Bone marrow (tissue), 2 donors: ENCODE results near the gene RBP3.

Experiments used
- DNase-seq, 2 donors: peaks; one replicate each; lab custom pipeline; 2025; lab: John Stamatoyannopoulos, UW

The RBP3 gene

GRCh38 chr10:47359101-47359500, 10.9 kb downstream of the RBP3 start:
- DNase-seq = no peak

- DNase-seq = no peak
Observed at GRCh38 chr10:47359626-47360418, 11.7 kb downstream of the RBP3 start.

GRCh38 chr10:47360419-47361040, 12.4 kb downstream of the RBP3 start:
- DNase-seq = no peak

GRCh38 chr10:47361293-47361692, 13.1 kb downstream of the RBP3 start:
- DNase-seq = no peak

GRCh38 chr10:47362199-47362598, 14.0 kb downstream of the RBP3 start:
- DNase-seq = no peak

- no peak for DNase-seq
Observed at GRCh38 chr10:47363781-47364180, 15.6 kb downstream of the RBP3 start.

- no peak for DNase-seq
Observed at GRCh38 chr10:47364366-47364765, 16.2 kb downstream of the RBP3 start.

- DNase-seq = no peak
Observed at GRCh38 chr10:47364911-47365310, 16.7 kb downstream of the RBP3 start.

GRCh38 chr10:47365431-47366180, 17.4 kb downstream of the RBP3 start:
- no peak for DNase-seq

GRCh38 chr10:47366181-47366631, 18.0 kb downstream of the RBP3 start:
- no peak for DNase-seq

GRCh38 chr10:47366731-47367460, 18.7 kb downstream of the RBP3 start:
- DNase-seq = no peak

- no peak for DNase-seq
Observed at GRCh38 chr10:47367646-47368045, 19.5 kb downstream of the RBP3 start.

- no peak for DNase-seq
Observed at GRCh38 chr10:47368431-47369180, 20.4 kb downstream of the RBP3 start.

GRCh38 chr10:47369251-47369894, 21.2 kb downstream of the RBP3 start:
- DNase-seq = no peak

GRCh38 chr10:47370015-47370767, 22.0 kb downstream of the RBP3 start:
- no peak for DNase-seq

GRCh38 chr10:47370878-47371277, 22.7 kb downstream of the RBP3 start:
- DNase-seq = no peak

- no peak for DNase-seq
Observed at GRCh38 chr10:47371629-47372485, 23.7 kb downstream of the RBP3 start.

- DNase-seq = no peak
Observed at GRCh38 chr10:47372726-47373125, 24.6 kb downstream of the RBP3 start.
